Activated B cell treated with CpG ODN at 0.5 μM for 24 hours (primary cell): ENCODE results near the gene SAP30L. TPM values are rescaled to one million over a fixed set of nuclear protein-coding genes. Genes with fewer than 3 reads are reported as not detected.

Experiments used
- ATAC-seq: fragments of 200-7000 bp; cut with Tn5 transposase; one replicate; pipeline ENCODE4 v1.10.0; 2021; ENCODE audit warnings: low read depth, mild to moderate bottlenecking, moderate library complexity
- CTCF ChIA-PET: fragments of 350-600 bp; sonication (Branson Sonifier 250); formaldehyde crosslinking; loops from one replicate; lab custom pipeline; 2021; ENCODE audit warnings: antibody characterized with exemption; lab: Charles Lee
- POLR2A ChIA-PET: fragments of 350-600 bp; sonication (Branson Sonifier 250); formaldehyde crosslinking; loops from one replicate; lab custom pipeline; 2021; ENCODE audit warnings: antibody characterized with exemption; lab: Charles Lee
- DNase-seq: peaks from one replicate; pipeline ENCODE4 v3.0.0; 2022
- H3K27ac Mint-ChIP-seq: one replicate; pipeline ENCODE4 v1.8.0; 2020; ENCODE audit warnings: mixed read lengths
- H3K27me3 Mint-ChIP-seq: one replicate; pipeline ENCODE4 v1.8.0; 2021; ENCODE audit warnings: mixed read lengths
- H3K36me3 Mint-ChIP-seq: one replicate; pipeline ENCODE4 v1.8.0; 2021; ENCODE audit warnings: low read depth, mixed read lengths
- H3K4me1 Mint-ChIP-seq: one replicate; pipeline ENCODE4 v1.8.0; 2021; ENCODE audit warnings: mixed read lengths
- H3K4me3 Mint-ChIP-seq: one replicate; pipeline ENCODE4 v1.8.0; 2020; ENCODE audit warnings: mild to moderate bottlenecking, mixed read lengths
- H3K9me3 Mint-ChIP-seq: one replicate; pipeline ENCODE4 v1.8.0; 2020; ENCODE audit warnings: mixed read lengths
- CTCF ChIP-seq: fragments of 200-600 bp; IDR thresholded peaks from one replicate; pipeline ENCODE4 v1.8.0; 2022; ENCODE audit warnings: antibody characterized with exemption, mild to moderate bottlenecking
- intact Hi-C: fragments of 100-400 bp; cut with micrococcal nuclease; formaldehyde crosslinking; loops from one replicate; pipeline ENCODE4 v1.15.1; 2024
- total RNA-seq: library from RNA; stranded (reverse); gene quantifications from 2 replicates; pipeline ENCODE4 v1.2.3, GENCODE V29; 2022

The SAP30L gene
- total RNA-seq, 1 donor from 2014 or later, result 28.9 TPM

- Mint-ChIP-seq H3K4me1 (peaks cover 47% of the 10 kb centered on the region), H3K27me3 (no peaks in the 10 kb centered on the region), H3K36me3 (peaks cover 34% of the 10 kb centered on the region), H3K9me3 (no peaks in the 10 kb centered on the region), H3K27ac (no peak overlapping the region), H3K4me3 (peak overlapping the region; percentile 84)
- DNase-seq, result peak; percentile 36
- CTCF ChIA-PET, result interaction anchor here (2.0 kb wide), 1 partner anchor 21 kb away, joined by 4 read pairs; no protein-coding TSS in a partner anchor
- TF ChIP-seq CTCF, result no peak
- POLR2A ChIA-PET, result interaction anchor here (0.9 kb wide), 1 partner anchor 256 kb away, joined by 4 read pairs; the partner anchor contains the start of gene GALNT10
- intact Hi-C loops, result loop anchor here (10.0 kb wide), 1 partner anchor 368 kb away; no protein-coding TSS in a partner anchor
- ATAC-seq, result no peak
These were observed 645 bp downstream of the SAP30L start for GRCh38 chr5:154446195-154447088.

GRCh38 chr5:154447089-154447725 is 1.4 kb downstream of the SAP30L start:
- ChIA-PET POLR2A (interaction anchor here (0.9 kb wide), 1 partner anchor 257 kb away, joined by 4 read pairs; the partner anchor contains the start of gene GALNT10), CTCF (interaction anchor here (2.0 kb wide), 1 partner anchor 20 kb away, joined by 4 read pairs; no protein-coding TSS in a partner anchor)
- Mint-ChIP-seq H3K4me1 (peaks cover 47% of the 10 kb centered on the region), H3K27ac (no peak overlapping the region), H3K27me3 (no peaks in the 10 kb centered on the region), H3K4me3 (peak overlapping the region; percentile 84), H3K9me3 (no peaks in the 10 kb centered on the region), H3K36me3 (peaks cover 34% of the 10 kb centered on the region)
- TF ChIP-seq CTCF, result no peak
- DNase-seq (no peak), ATAC-seq (no peak)
- intact Hi-C loops, result loop anchor here (10.0 kb wide), 1 partner anchor 368 kb away; no protein-coding TSS in a partner anchor

- intact Hi-C loops, result loop anchor here (10.0 kb wide), 1 partner anchor 365 kb away; no protein-coding TSS in a partner anchor
- Mint-ChIP-seq H3K4me3 (no peak overlapping the region), H3K27ac (no peak overlapping the region), H3K9me3 (no peaks in the 10 kb centered on the region), H3K4me1 (peaks cover 41% of the 10 kb centered on the region), H3K27me3 (no peaks in the 10 kb centered on the region), H3K36me3 (peaks cover 52% of the 10 kb centered on the region)
- no peak for TF ChIP-seq CTCF
- POLR2A ChIA-PET, result no interaction called here
- CTCF ChIA-PET, result no interaction called here
- DNase-seq, result no peak
- no peak for ATAC-seq
These were observed 4.0 kb downstream of the SAP30L start for GRCh38 chr5:154449786-154450185.

GRCh38 chr5:154451957-154452356 is 6.2 kb downstream of the SAP30L start:
- ChIA-PET CTCF (no interaction called here), POLR2A (no interaction called here)
- TF ChIP-seq CTCF, result no peak
- Mint-ChIP-seq H3K27ac (no peak overlapping the region), H3K4me3 (no peak overlapping the region), H3K4me1 (peaks cover 29% of the 10 kb centered on the region), H3K9me3 (no peaks in the 10 kb centered on the region), H3K27me3 (no peaks in the 10 kb centered on the region), H3K36me3 (peaks cover 59% of the 10 kb centered on the region)
- DNase-seq (no peak), ATAC-seq (no peak)
- intact Hi-C loops, result no loop called here

GRCh38 chr5:154455585-154455984 is 9.8 kb downstream of the SAP30L start:
- TF ChIP-seq CTCF, result no peak
- H3K4me1 Mint-ChIP-seq, result peaks cover under 1% of the 10 kb centered on the region
- peaks cover 83% of the 10 kb centered on the region for H3K36me3 Mint-ChIP-seq
- ATAC-seq (no peak), DNase-seq (no peak)
- H3K4me3 Mint-ChIP-seq, result no peak overlapping the region
- intact Hi-C loops, result no loop called here
- no peak overlapping the region for H3K27ac Mint-ChIP-seq
- POLR2A ChIA-PET, result no interaction called here
- H3K9me3 Mint-ChIP-seq, result no peaks in the 10 kb centered on the region
- no peaks in the 10 kb centered on the region for H3K27me3 Mint-ChIP-seq
- CTCF ChIA-PET, result no interaction called here
